RWPE2 (cell line): ENCODE data around the gene MEIOB.

Experiments
- ATAC-seq: fragments of 200-7000 bp; cut with Tn5 transposase; 3 replicates; pipeline ENCODE4 v1.9.1; 2021; ENCODE audit warnings: low read depth
- DNase-seq: peaks from one replicate; pipeline ENCODE4 v3.0.0-alpha.2; 2020; ENCODE audit warnings: low spot score
- H3K27ac ChIP-seq: fragments of 450-650 bp; 2 replicates; pipeline ENCODE4 v1.5.1; 2017; ENCODE audit warnings: mild to moderate bottlenecking; ENCODE audit not compliant: poor library complexity, severe bottlenecking
- H3K27me3 ChIP-seq: fragments of 250-450 bp; sonication (Bioruptor Pico); 2 replicates; pipeline ENCODE4 v1.5.1; 2021; ENCODE audit warnings: mild to moderate bottlenecking, moderate library complexity; ENCODE audit not compliant: insufficient read depth, poor library complexity, severe bottlenecking
- H3K36me3 ChIP-seq: fragments of 250-450 bp; sonication (Bioruptor Pico); 2 replicates; pipeline ENCODE4 v1.5.1; 2020; ENCODE audit warnings: low read depth, mild to moderate bottlenecking, moderate library complexity
- H3K4me1 ChIP-seq: fragments of 250-450 bp; sonication (Bioruptor Pico); 2 replicates; pipeline ENCODE4 v1.5.1; 2021; ENCODE audit warnings: mild to moderate bottlenecking, moderate library complexity; ENCODE audit not compliant: insufficient read depth, poor library complexity, severe bottlenecking
- H3K4me3 ChIP-seq: fragments of 250-450 bp; sonication (Bioruptor Pico); 2 replicates; pipeline ENCODE4 v1.5.1; 2021; ENCODE audit warnings: mild to moderate bottlenecking, moderate library complexity; ENCODE audit not compliant: severe bottlenecking
- H3K9me3 ChIP-seq: fragments of 250-450 bp; sonication (Bioruptor Pico); 2 replicates; pipeline ENCODE4 v1.5.1; 2021; ENCODE audit warnings: mild to moderate bottlenecking, moderate library complexity; ENCODE audit not compliant: severe bottlenecking
- CTCF ChIP-seq: fragments of 450-650 bp; IDR thresholded peaks from one replicate; pipeline ENCODE4 v1.5.1; 2017; ENCODE audit warnings: mild to moderate bottlenecking, moderate library complexity; ENCODE audit not compliant: poor library complexity, severe bottlenecking

MEIOB gene

GRCh38 chr16:1789643-1790045 lies 82.3 kb downstream of the MEIOB start:
- DNase-seq (peak; percentile 57), ATAC-seq (no peak)
- Histone ChIP-seq H3K4me1 (no peaks in the 10 kb centered on the region), H3K9me3 (no peaks in the 10 kb centered on the region), H3K27me3 (no peaks in the 10 kb centered on the region), H3K36me3 (peaks cover 31% of the 10 kb centered on the region), H3K4me3 (no peak overlapping the region), H3K27ac (no peak overlapping the region)
- no peak for TF ChIP-seq CTCF

GRCh38 chr16:1788708-1789100 lies 83.3 kb downstream of the MEIOB start:
- DNase-seq (peak; percentile 64), ATAC-seq (no peak)
- Histone ChIP-seq H3K4me3 (no peak overlapping the region), H3K9me3 (no peaks in the 10 kb centered on the region), H3K27ac (no peak overlapping the region), H3K4me1 (peaks cover 6% of the 10 kb centered on the region), H3K27me3 (no peaks in the 10 kb centered on the region), H3K36me3 (peaks cover 37% of the 10 kb centered on the region)
- TF ChIP-seq CTCF = no peak

GRCh38 chr16:1788095-1788707 lies 83.8 kb downstream of the MEIOB start:
- peaks cover 37% of the 10 kb centered on the region for H3K36me3 ChIP-seq
- H3K4me3 ChIP-seq = no peak overlapping the region
- H3K27me3 ChIP-seq = no peaks in the 10 kb centered on the region
- DNase-seq (peak; percentile 63), ATAC-seq (no peak)
- no peaks in the 10 kb centered on the region for H3K9me3 ChIP-seq
- peaks cover 6% of the 10 kb centered on the region for H3K4me1 ChIP-seq
- TF ChIP-seq CTCF = no peak
- no peak overlapping the region for H3K27ac ChIP-seq

GRCh38 chr16:1787322-1788094 lies 84.5 kb downstream of the MEIOB start:
- Histone ChIP-seq H3K27me3 (no peaks in the 10 kb centered on the region), H3K36me3 (peaks cover 37% of the 10 kb centered on the region), H3K9me3 (no peaks in the 10 kb centered on the region), H3K4me3 (no peak overlapping the region), H3K27ac (no peak overlapping the region), H3K4me1 (peaks cover 6% of the 10 kb centered on the region)
- TF ChIP-seq CTCF = no peak
- no peak for ATAC-seq
- DNase-seq = peak; percentile 68

- H3K4me3 ChIP-seq = no peak overlapping the region
- no peak for ATAC-seq
- no peaks in the 10 kb centered on the region for H3K9me3 ChIP-seq
- H3K27ac ChIP-seq = no peak overlapping the region
- no peak for TF ChIP-seq CTCF
- H3K36me3 ChIP-seq = peaks cover 37% of the 10 kb centered on the region
- peaks cover 6% of the 10 kb centered on the region for H3K4me1 ChIP-seq
- no peak for DNase-seq
- H3K27me3 ChIP-seq = no peaks in the 10 kb centered on the region
These were observed 85.0 kb downstream of the MEIOB start for GRCh38 chr16:1787056-1787321.
